Hippocampal formation (tissue), 2 donors: ENCODE data around the gene MOCOS.
"Not testable (repeated sequence)": the region's sequence is repeated elsewhere in the genome, so short reads cannot be mapped to it uniquely, and the experiment has no call there.

ENCODE experiments used
- DNase-seq, 2 donors: peaks; one replicate each; lab custom pipeline; 2025; lab: John Stamatoyannopoulos, UW

Gene MOCOS

GRCh38 chr18:36200354-36200771, 13.1 kb downstream of the MOCOS start:
- DNase-seq: no peak

- no peak for DNase-seq
These were observed 14.5 kb downstream of the MOCOS start for GRCh38 chr18:36201765-36202164.

GRCh38 chr18:36203360-36203895, 16.1 kb downstream of the MOCOS start:
- DNase-seq: no peak

GRCh38 chr18:36205166-36205565, 17.9 kb downstream of the MOCOS start:
- DNase-seq: no peak

GRCh38 chr18:36207303-36207702, 20.0 kb downstream of the MOCOS start:
- no peak for DNase-seq

GRCh38 chr18:36207969-36208368, 20.7 kb downstream of the MOCOS start:
- not testable (repeated sequence) for DNase-seq

- DNase-seq: no peak
These were observed 24.3 kb downstream of the MOCOS start for GRCh38 chr18:36211612-36212065.

DNA sequence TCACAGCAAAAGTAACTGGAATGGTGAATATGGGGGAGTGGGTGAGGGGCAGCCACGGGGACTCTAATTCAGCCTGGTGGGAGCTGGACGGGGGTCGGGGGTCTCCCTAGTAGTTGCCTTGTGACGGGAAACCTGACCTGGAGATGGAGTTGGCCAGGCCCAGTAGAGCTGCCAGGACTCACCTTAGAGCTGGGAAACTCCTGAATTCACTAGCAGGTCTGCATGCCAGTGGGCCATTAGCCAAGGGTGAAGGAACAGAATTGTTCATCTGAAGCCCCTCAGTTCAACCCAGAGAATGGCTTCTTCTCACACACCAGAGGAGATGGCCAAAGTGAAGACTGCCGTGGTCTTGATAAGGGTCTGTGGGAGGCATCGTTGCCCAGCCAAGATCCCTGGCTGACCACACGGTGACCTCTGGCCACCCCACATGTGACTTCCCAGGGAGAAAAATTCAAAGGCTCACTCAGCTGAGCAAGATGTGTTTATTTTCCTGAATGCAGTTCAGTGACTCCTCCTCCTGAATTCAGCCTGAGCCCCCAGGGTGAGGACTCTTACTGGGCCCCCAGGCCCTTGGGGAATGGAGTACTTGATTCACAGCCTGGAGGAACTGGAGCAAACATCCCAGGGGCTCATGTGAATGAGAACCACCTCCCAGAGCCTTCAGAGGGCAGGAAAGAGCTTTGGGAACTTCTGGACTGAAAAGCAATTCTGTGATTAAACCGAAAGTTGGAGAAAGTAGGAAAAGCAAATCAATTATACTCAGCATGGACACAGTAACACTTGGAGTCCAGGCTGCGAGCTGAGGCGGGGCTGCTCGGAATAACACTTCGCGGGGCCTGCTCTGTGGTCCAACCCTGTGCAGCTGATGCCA, 25.2 kb downstream of the MOCOS start:
- DNase-seq: no peak

DNA sequence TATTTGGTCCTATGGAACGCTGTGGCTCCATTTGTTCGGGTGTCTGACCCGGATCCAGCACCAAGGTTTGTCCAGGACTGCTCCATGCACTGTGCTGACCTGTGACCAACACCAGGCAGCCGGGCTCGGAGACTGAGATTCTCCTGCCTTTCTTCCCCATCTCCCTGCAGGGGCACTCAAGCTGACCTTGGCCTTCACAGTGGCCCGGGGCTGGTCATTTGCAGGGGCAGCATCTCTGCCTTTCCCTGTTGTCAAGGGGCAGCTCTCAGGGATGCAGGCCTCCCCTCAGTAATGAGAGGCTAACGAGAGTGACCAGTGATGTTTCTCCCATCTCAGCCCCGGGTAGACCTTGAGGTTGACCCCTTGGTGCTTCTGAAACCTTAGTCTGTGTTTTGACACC, 27.5 kb downstream of the MOCOS start:
- DNase-seq: no peak

DNA sequence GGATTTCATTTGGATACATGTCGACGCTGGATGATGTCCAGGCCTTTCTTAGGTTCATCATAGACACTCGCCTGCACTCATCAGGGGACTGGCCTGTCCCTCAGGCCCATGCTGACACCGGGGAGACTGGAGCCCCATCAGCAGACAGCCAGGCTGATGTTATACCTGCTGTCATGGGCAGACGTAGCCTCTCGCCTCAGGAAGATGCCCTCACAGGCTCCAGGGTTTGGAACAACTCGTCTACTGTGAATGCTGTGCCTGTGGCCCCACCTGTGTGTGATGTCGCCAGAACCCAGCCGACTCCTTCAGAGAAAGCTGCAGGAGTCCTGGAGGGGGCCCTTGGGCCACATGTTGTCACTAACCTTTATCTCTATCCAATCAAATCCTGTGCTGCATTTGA, 28.3 kb downstream of the MOCOS start:
- DNase-seq: no peak

DNA sequence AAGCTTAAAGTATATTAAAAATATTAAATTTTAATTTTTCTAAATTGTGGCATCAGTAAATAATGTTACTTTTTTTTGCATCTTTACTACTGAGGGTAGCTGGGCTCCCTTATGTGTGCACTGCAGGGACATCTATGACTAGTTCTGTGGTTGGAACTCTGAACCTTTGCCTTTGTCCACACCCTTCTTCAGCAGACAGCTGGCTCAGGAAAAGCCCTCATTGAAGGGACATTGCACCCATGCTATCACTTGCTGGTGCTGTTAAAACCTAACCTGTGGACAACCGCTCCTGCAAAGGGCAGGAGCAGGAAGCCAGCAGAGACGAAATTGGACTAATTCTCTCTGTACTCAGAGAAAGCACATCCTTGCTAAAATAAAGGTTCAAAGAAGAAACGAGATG, 30.1 kb downstream of the MOCOS start:
- DNase-seq: no peak

- no peak for DNase-seq
These were observed 41.9 kb downstream of the MOCOS start for GRCh38 chr18:36229188-36229587.

- DNase-seq: not testable (repeated sequence)
These were observed 53.2 kb downstream of the MOCOS start for GRCh38 chr18:36240510-36240909.

GRCh38 chr18:36241831-36242230, 54.5 kb downstream of the MOCOS start:
- no peak for DNase-seq

DNA sequence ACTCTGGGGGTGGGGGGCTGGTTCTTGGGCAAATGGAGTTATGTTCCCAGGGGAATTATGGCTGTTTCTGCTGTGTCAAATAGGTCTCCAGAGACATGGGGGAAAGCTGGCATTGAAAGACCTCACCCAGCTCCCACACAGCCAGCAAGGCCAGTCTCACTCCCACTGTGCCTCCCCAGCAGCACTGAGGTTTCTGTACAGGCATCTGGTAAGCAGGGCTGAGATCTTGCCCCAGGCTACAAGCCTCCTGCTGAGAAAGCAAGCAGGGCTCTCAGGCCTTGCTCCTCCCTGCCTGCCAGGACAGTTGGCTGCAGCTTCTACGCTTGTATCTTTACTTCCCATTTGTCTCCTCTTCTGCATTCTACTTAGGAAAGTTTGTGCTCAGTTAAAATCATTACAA, 59.7 kb downstream of the MOCOS start:
- DNase-seq: no peak

DNA sequence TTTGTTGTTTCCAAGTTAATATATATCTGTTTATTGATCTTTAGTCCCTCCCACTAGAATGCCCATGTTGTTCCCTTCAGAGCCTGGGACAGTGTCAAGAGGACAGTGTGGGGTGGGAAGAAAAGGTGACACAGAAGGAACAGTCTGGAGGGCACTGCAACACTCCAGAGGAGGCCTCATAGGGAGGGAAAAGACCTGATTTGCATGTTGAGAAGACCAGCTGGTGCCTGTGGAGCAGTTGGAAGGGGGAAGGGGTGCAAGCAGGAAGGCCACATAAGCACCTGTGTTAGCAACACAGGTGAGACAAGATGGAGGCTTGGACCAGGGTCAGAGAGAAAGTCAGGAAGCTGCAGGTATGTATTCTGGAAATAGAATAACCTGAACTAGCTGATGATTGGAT, 62.1 kb downstream of the MOCOS start:
- no peak for DNase-seq

DNA sequence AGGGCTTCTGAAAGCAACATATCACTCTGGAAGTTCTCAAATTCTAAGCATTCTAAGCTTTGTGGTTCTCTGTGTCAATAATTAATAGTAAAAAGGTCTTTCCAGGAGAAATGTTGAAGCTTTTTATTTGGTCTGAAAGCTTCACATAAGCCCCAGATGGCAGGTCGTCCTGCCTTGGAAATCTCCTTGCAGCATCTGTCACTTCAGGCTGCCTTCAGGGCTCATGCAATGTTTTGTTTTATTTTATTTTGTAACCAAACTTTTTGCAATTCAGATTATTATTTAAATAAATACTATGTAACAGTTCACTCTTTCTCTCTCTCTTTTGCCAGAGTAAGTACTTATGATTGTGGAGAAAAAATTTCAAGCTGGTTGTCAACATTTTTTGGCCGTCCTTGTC, 63.5 kb downstream of the MOCOS start:
- DNase-seq: no peak

- no peak for DNase-seq
These were observed 67.9 kb downstream of the MOCOS start for GRCh38 chr18:36255072-36255698.

DNA sequence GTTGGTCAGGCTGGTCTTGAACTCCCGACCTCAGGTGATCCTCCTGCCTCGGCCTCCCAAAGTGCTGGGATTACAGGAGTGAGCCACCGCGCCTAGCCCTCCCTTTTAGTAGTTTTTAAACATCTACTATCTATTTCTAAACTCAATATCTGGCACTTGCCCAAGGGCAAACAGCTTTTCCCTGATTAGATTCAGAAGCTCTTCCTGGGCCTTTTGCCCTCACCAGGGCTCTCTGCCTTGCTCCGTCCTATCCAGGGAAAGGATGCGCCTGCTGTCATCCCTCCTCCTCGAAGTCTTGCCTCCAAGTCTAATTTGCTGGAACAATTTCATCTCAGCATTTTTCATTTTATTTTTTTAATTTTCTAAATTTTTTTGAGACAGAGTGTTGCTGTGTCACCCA, 68.8 kb downstream of the MOCOS start:
- no peak for DNase-seq

GRCh38 chr18:36262971-36263370, 75.7 kb downstream of the MOCOS start:
- DNase-seq: no peak

GRCh38 chr18:36264283-36264682, 77.0 kb downstream of the MOCOS start:
- no peak for DNase-seq

DNA sequence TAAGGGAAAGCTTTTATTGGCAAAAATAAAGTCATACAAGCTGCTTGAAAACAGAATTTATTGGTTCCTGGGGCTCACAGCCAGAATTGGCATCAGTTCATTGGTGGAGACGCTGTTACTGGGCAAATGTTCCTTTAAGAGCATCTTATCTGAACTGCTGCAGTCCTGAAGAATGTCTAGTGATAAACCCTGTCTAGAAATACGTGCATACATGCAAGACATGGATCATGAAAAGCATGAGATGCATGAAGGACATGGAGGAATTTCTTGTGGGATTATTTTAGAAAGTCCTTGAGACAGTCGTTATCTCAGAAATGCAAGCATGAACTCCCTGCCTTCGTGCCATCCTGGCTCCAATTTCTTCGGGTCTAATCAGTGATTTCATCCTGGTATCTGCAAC, 77.7 kb downstream of the MOCOS start:
- DNase-seq: no peak

DNA sequence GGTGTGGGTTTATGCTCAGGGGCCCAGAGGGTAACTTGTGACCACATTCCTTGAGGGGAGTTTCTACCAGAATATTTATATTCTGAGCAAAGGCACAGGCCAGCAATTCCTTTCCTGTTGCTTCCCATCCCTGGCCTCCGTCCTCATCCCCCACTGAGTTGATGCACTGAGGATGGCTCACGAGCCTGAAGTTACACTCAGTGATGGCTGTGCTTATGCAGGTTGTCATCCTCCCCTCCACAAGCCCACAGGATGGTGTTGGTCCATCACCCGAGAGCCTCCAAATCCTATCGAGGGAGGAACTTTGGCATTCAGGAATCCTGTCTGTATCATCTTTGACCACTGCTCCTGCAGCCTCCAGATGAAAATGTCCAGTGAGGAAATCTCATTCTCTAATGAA, 81.9 kb downstream of the MOCOS start:
- no peak for DNase-seq
